Body of pancreas (tissue), 4 donors: ENCODE data around the gene VAV2.

Experiments
- POLR2A ChIP-seq, 3 donors: fragments of 450-650 bp; IDR thresholded peaks; one replicate each; pipeline ENCODE4 v1.6.1; 2016; ENCODE audit warnings: antibody characterized with exemption in 3 of 3, mild to moderate bottlenecking in 2 of 3
- TF ChIP-seq, protein P1 (sequence below), 7 experiments: fragments of 450-650 bp in 4 of 7; fragments of 200-600 bp in 3 of 7; sonication (generic) in 3 of 7; IDR thresholded peaks; one replicate each; pipeline ENCODE4 v1.5.1; 2016 to 2019; ENCODE audit warnings: antibody characterized with exemption in 7 of 7

DNA sequence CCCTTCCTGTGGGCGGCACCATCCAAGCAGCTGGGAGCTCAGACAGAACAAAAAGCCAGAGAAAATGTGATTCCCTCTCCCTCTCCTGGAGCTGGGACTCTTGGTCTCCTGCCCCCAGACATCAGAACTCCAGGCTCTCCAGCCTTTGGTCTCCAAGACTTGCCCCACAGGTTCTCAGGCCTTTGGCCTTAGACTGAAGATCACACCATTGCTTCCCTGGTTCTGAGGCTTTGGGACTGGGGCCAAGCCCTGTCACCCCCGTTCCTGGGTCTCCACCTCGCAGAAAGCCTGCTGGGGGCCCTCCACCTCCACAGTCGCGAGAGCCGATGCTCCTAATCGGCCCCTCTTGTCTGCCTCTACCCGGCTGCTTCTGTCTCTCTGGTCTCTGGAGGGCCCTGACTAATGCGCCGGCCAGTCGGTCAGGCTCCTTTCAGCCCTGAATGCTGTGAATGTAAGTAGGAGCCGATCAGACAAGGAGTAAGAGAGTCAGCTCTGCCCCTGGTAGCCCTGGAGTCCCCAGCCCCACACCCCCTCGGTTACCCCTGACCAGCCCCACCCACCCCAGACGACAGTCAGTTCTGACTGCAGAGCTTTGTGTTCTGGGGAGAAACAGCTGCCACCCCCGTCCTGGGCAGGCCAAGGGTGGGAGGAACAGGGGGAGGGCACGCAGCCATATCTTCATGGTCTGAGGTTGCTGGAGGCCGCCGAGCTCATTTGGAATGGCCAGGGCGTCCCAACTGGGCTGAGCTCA is 57.5 kb downstream of the VAV2 start:
- TF ChIP-seq POLR2A (IDR thresholded peaks at IDR 0.05): no peak
- TF ChIP-seq, protein P1, sequence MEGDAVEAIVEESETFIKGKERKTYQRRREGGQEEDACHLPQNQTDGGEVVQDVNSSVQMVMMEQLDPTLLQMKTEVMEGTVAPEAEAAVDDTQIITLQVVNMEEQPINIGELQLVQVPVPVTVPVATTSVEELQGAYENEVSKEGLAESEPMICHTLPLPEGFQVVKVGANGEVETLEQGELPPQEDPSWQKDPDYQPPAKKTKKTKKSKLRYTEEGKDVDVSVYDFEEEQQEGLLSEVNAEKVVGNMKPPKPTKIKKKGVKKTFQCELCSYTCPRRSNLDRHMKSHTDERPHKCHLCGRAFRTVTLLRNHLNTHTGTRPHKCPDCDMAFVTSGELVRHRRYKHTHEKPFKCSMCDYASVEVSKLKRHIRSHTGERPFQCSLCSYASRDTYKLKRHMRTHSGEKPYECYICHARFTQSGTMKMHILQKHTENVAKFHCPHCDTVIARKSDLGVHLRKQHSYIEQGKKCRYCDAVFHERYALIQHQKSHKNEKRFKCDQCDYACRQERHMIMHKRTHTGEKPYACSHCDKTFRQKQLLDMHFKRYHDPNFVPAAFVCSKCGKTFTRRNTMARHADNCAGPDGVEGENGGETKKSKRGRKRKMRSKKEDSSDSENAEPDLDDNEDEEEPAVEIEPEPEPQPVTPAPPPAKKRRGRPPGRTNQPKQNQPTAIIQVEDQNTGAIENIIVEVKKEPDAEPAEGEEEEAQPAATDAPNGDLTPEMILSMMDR (IDR thresholded peaks at IDR 0.05): no peak
